HEK293 (cell line): Measurements from ENCODE around the gene RING1.

Source experiments
- GLIS1 ChIP-seq: fragments of 450-650 bp; formaldehyde crosslinking; IDR thresholded peaks from 2 replicates; pipeline ENCODE4 v1.5.1; 2016; ENCODE audit warnings: missing biosample characterization, missing genetic modification characterization
- PRDM10 ChIP-seq: fragments of 450-650 bp; formaldehyde crosslinking; IDR thresholded peaks from 2 replicates; pipeline ENCODE4 v1.5.1; 2016; ENCODE audit warnings: missing biosample characterization, missing genetic modification characterization
- PRDM6 ChIP-seq: fragments of 450-650 bp; formaldehyde crosslinking; IDR thresholded peaks from 2 replicates; pipeline ENCODE4 v1.5.1; 2017; ENCODE audit warnings: missing biosample characterization, missing genetic modification characterization
- SALL2 ChIP-seq: fragments of 450-650 bp; formaldehyde crosslinking; IDR thresholded peaks from 2 replicates; pipeline ENCODE4 v1.5.0; 2017; ENCODE audit warnings: missing biosample characterization, mild to moderate bottlenecking, missing genetic modification characterization, borderline replicate concordance
- SP2 ChIP-seq: fragments of 450-650 bp; formaldehyde crosslinking; IDR thresholded peaks from 2 replicates; pipeline ENCODE4 v1.5.1; 2016; ENCODE audit warnings: missing biosample characterization, missing genetic modification characterization
- SP7 ChIP-seq: fragments of 450-650 bp; formaldehyde crosslinking; IDR thresholded peaks from 2 replicates; pipeline ENCODE4 v1.5.1; 2016; ENCODE audit warnings: missing biosample characterization, missing genetic modification characterization
- TCF7L2 ChIP-seq: IDR thresholded peaks from 2 replicates; pipeline ENCODE4 v1.6.1; 2011; ENCODE audit warnings: low read depth, mild to moderate bottlenecking, inconsistent platforms, low read length, moderate library complexity, borderline replicate concordance
- TSHZ1 ChIP-seq: fragments of 450-650 bp; formaldehyde crosslinking; IDR thresholded peaks from 2 replicates; pipeline ENCODE4 v1.5.1; 2016; ENCODE audit warnings: missing biosample characterization, missing genetic modification characterization, borderline replicate concordance
- ZBTB21 ChIP-seq: fragments of 450-650 bp; formaldehyde crosslinking; IDR thresholded peaks from 2 replicates; pipeline ENCODE4 v1.5.1; 2017; ENCODE audit warnings: missing biosample characterization, missing genetic modification characterization
- ZFP3 ChIP-seq: fragments of 450-650 bp; formaldehyde crosslinking; IDR thresholded peaks from 2 replicates; pipeline ENCODE4 v1.5.1; 2016; ENCODE audit warnings: low read depth, missing biosample characterization, missing genetic modification characterization
- ZNF121 ChIP-seq: fragments of 450-650 bp; formaldehyde crosslinking; IDR thresholded peaks from 2 replicates; pipeline ENCODE4 v1.5.1; 2016; ENCODE audit warnings: missing biosample characterization, missing genetic modification characterization
- ZNF133 ChIP-seq: fragments of 450-650 bp; formaldehyde crosslinking; IDR thresholded peaks from 2 replicates; pipeline ENCODE4 v1.5.1; 2016; ENCODE audit warnings: missing biosample characterization, missing genetic modification characterization
- ZNF140 ChIP-seq: fragments of 450-650 bp; formaldehyde crosslinking; IDR thresholded peaks from 2 replicates; pipeline ENCODE4 v1.5.1; 2016; ENCODE audit warnings: missing biosample characterization, missing genetic modification characterization
- ZNF148 ChIP-seq: fragments of 450-650 bp; formaldehyde crosslinking; IDR thresholded peaks from 2 replicates; pipeline ENCODE4 v1.5.0; 2017; ENCODE audit warnings: missing biosample characterization, missing genetic modification characterization, borderline replicate concordance
- ZNF16 ChIP-seq: fragments of 450-650 bp; formaldehyde crosslinking; IDR thresholded peaks from 2 replicates; pipeline ENCODE4 v1.5.1; 2016; ENCODE audit warnings: low read depth, missing biosample characterization, missing genetic modification characterization
- ZNF214 ChIP-seq: fragments of 450-650 bp; formaldehyde crosslinking; IDR thresholded peaks from 2 replicates; pipeline ENCODE4 v1.5.1; 2017; ENCODE audit warnings: missing biosample characterization, mild to moderate bottlenecking, missing genetic modification characterization, borderline replicate concordance
- ZNF280D ChIP-seq: fragments of 450-650 bp; formaldehyde crosslinking; IDR thresholded peaks from 2 replicates; pipeline ENCODE4 v1.5.1; 2016; ENCODE audit warnings: missing biosample characterization, missing genetic modification characterization
- ZNF521 ChIP-seq: fragments of 450-650 bp; formaldehyde crosslinking; IDR thresholded peaks from 2 replicates; pipeline ENCODE4 v1.5.1; 2017; ENCODE audit warnings: missing biosample characterization, mild to moderate bottlenecking, missing genetic modification characterization
- ZNF580 ChIP-seq: fragments of 450-650 bp; formaldehyde crosslinking; IDR thresholded peaks from 2 replicates; pipeline ENCODE4 v1.5.1; 2016; ENCODE audit warnings: missing biosample characterization, missing genetic modification characterization
- ZNF623 ChIP-seq: fragments of 450-650 bp; formaldehyde crosslinking; IDR thresholded peaks from 2 replicates; pipeline ENCODE4 v1.5.1; 2016; ENCODE audit warnings: missing biosample characterization, missing genetic modification characterization
- ZNF626 ChIP-seq: fragments of 450-650 bp; sonication (Bioruptor Pico); formaldehyde crosslinking; IDR thresholded peaks from 2 replicates; pipeline ENCODE4 v1.5.1; 2018; ENCODE audit warnings: missing biosample characterization, missing genetic modification characterization, inconsistent platforms
- ZNF701 ChIP-seq: fragments of 450-650 bp; formaldehyde crosslinking; IDR thresholded peaks from 2 replicates; pipeline ENCODE4 v1.5.1; 2016; ENCODE audit warnings: missing biosample characterization, missing genetic modification characterization
- ZSCAN23 ChIP-seq: fragments of 450-650 bp; formaldehyde crosslinking; IDR thresholded peaks from 2 replicates; pipeline ENCODE4 v1.5.1; 2016; ENCODE audit warnings: missing biosample characterization, missing genetic modification characterization

The RING1 gene

GRCh38 chr6:33200219-33201146, 7.8 kb upstream of the RING1 start, which contains the start of the genes RXRB and SLC39A7 (continued):
- TF ChIP-seq ZNF280D: peak; percentile 77; the same call in 1 of the 2 replicates
- no peak for TF ChIP-seq TSHZ1 (tag by site-specific recombination)
- no peak for TF ChIP-seq ZNF521
- peak; percentile 88 for TF ChIP-seq SP7
- TF ChIP-seq ZNF626 (tag by site-specific recombination): no peak
- no peak for TF ChIP-seq PRDM6
- TF ChIP-seq ZNF148: no peak
- TF ChIP-seq GLIS1 (tag by site-specific recombination): peak; percentile 12; the same call in 1 of the 2 replicates
- no peak; the same call in 1 of the 2 replicates for TF ChIP-seq ZNF580
- TF ChIP-seq ZNF133: no peak
- TF ChIP-seq SP2 (tag by site-specific recombination): peak; percentile 94
- no peak for TF ChIP-seq ZSCAN23 (tag by site-specific recombination)
- TF ChIP-seq PRDM10: peak; percentile 41; the same call in 1 of the 2 replicates
- no peak for TF ChIP-seq ZNF121 (tag by site-specific recombination)
- no peak for TF ChIP-seq TCF7L2
- TF ChIP-seq ZNF701 (tag by site-specific recombination): no peak
- no peak for TF ChIP-seq ZNF623
- TF ChIP-seq ZNF140 (tag by site-specific recombination): no peak
- TF ChIP-seq ZFP3 (tag by site-specific recombination): no peak
- no peak for TF ChIP-seq ZNF16
- peak; percentile 40; the same call in 1 of the 2 replicates for TF ChIP-seq ZBTB21 (tag by site-specific recombination)
- TF ChIP-seq ZNF214 (tag by site-specific recombination): no peak
- no peak for TF ChIP-seq SALL2 (tag by site-specific recombination)
